ENCODE results near the gene KLHL25.

KLHL25 gene

GRCh38 chr15:85710340-85710842, 84.3 kb downstream of the KLHL25 start:
- ChIA-PET POLR2A (no interaction called here), CTCF (interaction anchor here (0.6 kb wide), 1 partner anchor 40 kb away, joined by 3 read pairs; no protein-coding TSS in a partner anchor)
- no peak overlapping the region for H3K4me3 ChIP-seq (ENCODE audit: low read depth, low read length)
- TF ChIP-seq, protein P1, sequence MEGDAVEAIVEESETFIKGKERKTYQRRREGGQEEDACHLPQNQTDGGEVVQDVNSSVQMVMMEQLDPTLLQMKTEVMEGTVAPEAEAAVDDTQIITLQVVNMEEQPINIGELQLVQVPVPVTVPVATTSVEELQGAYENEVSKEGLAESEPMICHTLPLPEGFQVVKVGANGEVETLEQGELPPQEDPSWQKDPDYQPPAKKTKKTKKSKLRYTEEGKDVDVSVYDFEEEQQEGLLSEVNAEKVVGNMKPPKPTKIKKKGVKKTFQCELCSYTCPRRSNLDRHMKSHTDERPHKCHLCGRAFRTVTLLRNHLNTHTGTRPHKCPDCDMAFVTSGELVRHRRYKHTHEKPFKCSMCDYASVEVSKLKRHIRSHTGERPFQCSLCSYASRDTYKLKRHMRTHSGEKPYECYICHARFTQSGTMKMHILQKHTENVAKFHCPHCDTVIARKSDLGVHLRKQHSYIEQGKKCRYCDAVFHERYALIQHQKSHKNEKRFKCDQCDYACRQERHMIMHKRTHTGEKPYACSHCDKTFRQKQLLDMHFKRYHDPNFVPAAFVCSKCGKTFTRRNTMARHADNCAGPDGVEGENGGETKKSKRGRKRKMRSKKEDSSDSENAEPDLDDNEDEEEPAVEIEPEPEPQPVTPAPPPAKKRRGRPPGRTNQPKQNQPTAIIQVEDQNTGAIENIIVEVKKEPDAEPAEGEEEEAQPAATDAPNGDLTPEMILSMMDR (IDR thresholded peaks at IDR 0.05; ENCODE audit: insufficient read depth, low read length, missing control alignments) = no peak
- no peak for DNase-seq (ENCODE audit: low read depth, low spot score)

Data from AG04449 (cell line).